ENCODE results near the gene CA5A. TPM values are rescaled to one million over a fixed set of nuclear protein-coding genes. Genes with fewer than 3 reads are reported as not detected.

The CA5A gene
- total and polyA plus RNA-seq, 2 of the 4 experiments (the other 2 are of a cell fraction), result not detected

DNA sequence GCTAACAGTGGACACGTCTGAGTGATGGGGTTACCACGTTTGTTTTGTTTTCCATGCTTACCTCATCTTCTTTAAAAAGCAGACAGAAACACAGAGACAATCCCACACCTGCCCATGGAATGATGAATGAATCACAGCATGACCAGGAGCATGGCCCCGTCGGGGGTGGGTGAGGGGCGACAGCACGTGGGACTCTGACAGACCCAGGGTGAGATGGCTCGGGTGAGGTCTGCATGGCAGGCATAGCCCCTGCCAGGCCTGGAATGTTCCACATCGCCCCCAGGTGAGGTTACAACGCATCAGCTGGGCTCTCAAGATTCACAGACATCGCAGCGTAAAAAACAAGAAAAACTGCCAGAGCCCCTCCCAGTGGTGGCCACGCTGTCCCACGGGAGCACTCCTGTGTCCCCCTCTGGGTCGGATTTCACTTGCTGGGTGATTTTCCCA, 85.2 kb downstream of the CA5A start:
- Histone ChIP-seq H2AK9ac (replicated peaks; ENCODE audit: low read depth, low read length, poor library complexity) (no peak overlapping the region), H3K18ac (ENCODE audit: low read depth, low read length) (no peak overlapping the region), H3K27ac (ENCODE audit: insufficient read depth, low read length) (no peak overlapping the region), H3K23ac (ENCODE audit: low read depth, low read length) (no peak overlapping the region), H3K27me3 (ENCODE audit: control insufficient read depth, insufficient read depth, low read length) (no peaks in the 10 kb centered on the region), H4K91ac (ENCODE audit: insufficient read depth, low read depth, low read length) (no peak overlapping the region; the same call in 1 of the 2 replicates), H3K4ac (ENCODE audit: low read depth, low read length) (peak overlapping the region; percentile 50), H3K79me1 (ENCODE audit: low read depth in 1 of 2, low read length in 2 of 2) (peaks cover 29 to 90% of the 10 kb centered on the region in 2 experiments), H2AK5ac (ENCODE audit: low read depth, low read length) (peak overlapping the region; percentile 100; the same call in 1 of the 2 replicates), H3K56ac (ENCODE audit: extremely low read depth, insufficient read depth, low read length) (no peak overlapping the region), H4K20me1 (ENCODE audit: insufficient read depth, low read length) (peaks cover 69% of the 10 kb centered on the region), H3K4me3 (ENCODE audit: insufficient read depth, low read depth, low read length) (no peak overlapping the region), H2BK120ac (ENCODE audit: low read depth, low read length) (no peak overlapping the region), H2BK20ac (ENCODE audit: low read depth, low read length) (no peak overlapping the region), H3K9me3 (ENCODE audit: control insufficient read depth, insufficient read depth, low read length) (no peaks in the 10 kb centered on the region), H3K9me1 (ENCODE audit: insufficient read depth, low read length) (peaks cover 13% of the 10 kb centered on the region), H4K8ac (ENCODE audit: low read depth in 2 of 2, low read length in 2 of 2) (no peak overlapping the region), H2BK15ac (ENCODE audit: low read depth, low read length) (no peak overlapping the region), H4K5ac (ENCODE audit: low read depth, low read length) (no peak overlapping the region), H3K4me1 (ENCODE audit: control insufficient read depth, insufficient read depth, low read length) (peaks cover 18% of the 10 kb centered on the region), H3K4me2 (ENCODE audit: low read depth, low read length) (no peak overlapping the region), H2BK5ac (ENCODE audit: low read depth, low read length, poor library complexity, severe bottlenecking) (no peak overlapping the region), H3K36me3 (ENCODE audit: control insufficient read depth, insufficient read depth, low read length) (peaks cover 48% of the 10 kb centered on the region), H2AFZ (replicated peaks; ENCODE audit: low read length, poor library complexity) (no peak overlapping the region), H3K14ac (replicated peaks; ENCODE audit: low read depth, low read length) (no peak overlapping the region), H3K9ac (ENCODE audit: low read depth, low read length) (no peak overlapping the region)
- POLR2A ChIA-PET (ENCODE audit: unreplicated experiment), result no interaction called here
- CTCF ChIA-PET, result interaction anchor here (0.9 kb wide), 1 partner anchor 72 kb away, joined by 6 read pairs; no protein-coding TSS in a partner anchor
- DNase-seq, result no peak
- 67% methylated on average over 8 of the region's 14 CpGs; no CpG with 5 or more reads in 1 of the 2 experiments for WGBS, 2 experiments (ENCODE audit: extremely low coverage in 2 of 2, insufficient read length in 1 of 2)
- ATAC-seq (ENCODE audit: low read depth), result no peak
- dilution Hi-C loops (cut with HindIII; ENCODE audit: low sequenced_read_pairs, unreplicated experiment), result no loop called here
- in situ Hi-C loops (cut with MboI; ENCODE audit: low sequenced_read_pairs), result no loop called here
- intact Hi-C loops (cut with micrococcal nuclease), result loop anchor here (5.0 kb wide), 1 partner anchor 74 kb away; no protein-coding TSS in a partner anchor
- BruUV-seq (replicated peaks), result no TSS peak
- TF ChIP-seq CTCF (conservative IDR thresholded peaks at IDR 0.05; ENCODE audit: low read depth, low read length), result no peak
- TF ChIP-seq, protein P1, sequence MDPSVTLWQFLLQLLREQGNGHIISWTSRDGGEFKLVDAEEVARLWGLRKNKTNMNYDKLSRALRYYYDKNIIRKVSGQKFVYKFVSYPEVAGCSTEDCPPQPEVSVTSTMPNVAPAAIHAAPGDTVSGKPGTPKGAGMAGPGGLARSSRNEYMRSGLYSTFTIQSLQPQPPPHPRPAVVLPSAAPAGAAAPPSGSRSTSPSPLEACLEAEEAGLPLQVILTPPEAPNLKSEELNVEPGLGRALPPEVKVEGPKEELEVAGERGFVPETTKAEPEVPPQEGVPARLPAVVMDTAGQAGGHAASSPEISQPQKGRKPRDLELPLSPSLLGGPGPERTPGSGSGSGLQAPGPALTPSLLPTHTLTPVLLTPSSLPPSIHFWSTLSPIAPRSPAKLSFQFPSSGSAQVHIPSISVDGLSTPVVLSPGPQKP (IDR thresholded peaks at IDR 0.05; ENCODE audit: borderline replicate concordance, low read depth, low read length), result no peak
- no peak for TF ChIP-seq SMC3 (IDR thresholded peaks at IDR 0.05; ENCODE audit: low read depth, low read length)
- no peak for TF ChIP-seq MAZ (IDR thresholded peaks at IDR 0.05; ENCODE audit: borderline replicate concordance, low read depth, low read length)
- TF ChIP-seq MAFK (IDR thresholded peaks at IDR 0.05; ENCODE audit: low read depth, low read length), result no peak
- TF ChIP-seq, protein P2, sequence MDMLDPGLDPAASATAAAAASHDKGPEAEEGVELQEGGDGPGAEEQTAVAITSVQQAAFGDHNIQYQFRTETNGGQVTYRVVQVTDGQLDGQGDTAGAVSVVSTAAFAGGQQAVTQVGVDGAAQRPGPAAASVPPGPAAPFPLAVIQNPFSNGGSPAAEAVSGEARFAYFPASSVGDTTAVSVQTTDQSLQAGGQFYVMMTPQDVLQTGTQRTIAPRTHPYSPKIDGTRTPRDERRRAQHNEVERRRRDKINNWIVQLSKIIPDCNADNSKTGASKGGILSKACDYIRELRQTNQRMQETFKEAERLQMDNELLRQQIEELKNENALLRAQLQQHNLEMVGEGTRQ (IDR thresholded peaks at IDR 0.05; ENCODE audit: low read depth, low read length), result no peak
- no peak for TF ChIP-seq RFX5 (IDR thresholded peaks at IDR 0.05; ENCODE audit: low read depth, low read length)
- TF ChIP-seq MXI1 (IDR thresholded peaks at IDR 0.05; ENCODE audit: borderline replicate concordance, low read depth, low read length), result no peak
- no peak for TF ChIP-seq RCOR1 (IDR thresholded peaks at IDR 0.05; ENCODE audit: insufficient replicate concordance, low read length)
- TF ChIP-seq RAD21 (IDR thresholded peaks at IDR 0.05; ENCODE audit: low read length), result no peak
- TF ChIP-seq CEBPB (IDR thresholded peaks at IDR 0.05; ENCODE audit: low read depth, low read length), result no peak
- no peak for TF ChIP-seq NFE2L2 (IDR thresholded peaks at IDR 0.05; ENCODE audit: low read depth, low read length)

All from IMR-90 (cell line).